HUES6 (cell line): ENCODE measurements around the gene CEP170B.
A peak's percentile ranks its signal among the peaks of the same experiment; 100 is the strongest.
"Not testable (repeated sequence)": the region's sequence is repeated elsewhere in the genome, so short reads cannot be mapped to it uniquely, and the experiment has no call there.

ENCODE experiments used
- H3K27ac ChIP-seq: 2 replicates; pipeline ENCODE4 v1.7.0; 2013; ENCODE audit warnings: low read depth, mild to moderate bottlenecking, low read length, inconsistent platforms
- H3K27me3 ChIP-seq: 2 replicates; pipeline ENCODE4 v1.6.1; 2013; ENCODE audit warnings: low read length; ENCODE audit not compliant: control insufficient read depth, insufficient read depth
- H3K36me3 ChIP-seq: 2 replicates; pipeline ENCODE4 v1.6.1; 2013; ENCODE audit warnings: low read length; ENCODE audit not compliant: control insufficient read depth, insufficient read depth
- H3K4me1 ChIP-seq: 2 replicates; pipeline ENCODE4 v1.6.1; 2013; ENCODE audit warnings: low read length; ENCODE audit not compliant: control insufficient read depth, insufficient read depth
- H3K4me3 ChIP-seq: 2 replicates; pipeline ENCODE4 v1.5.1; 2013; ENCODE audit warnings: low read depth, low read length
- H3K9ac ChIP-seq: one replicate; pipeline ENCODE4 v1.6.1; 2013; ENCODE audit warnings: mild to moderate bottlenecking, low read length
- H3K9me3 ChIP-seq: 2 replicates; pipeline ENCODE4 v1.6.1; 2013; ENCODE audit warnings: low read depth, low read length; ENCODE audit not compliant: control insufficient read depth, insufficient read depth

Gene CEP170B

DNA sequence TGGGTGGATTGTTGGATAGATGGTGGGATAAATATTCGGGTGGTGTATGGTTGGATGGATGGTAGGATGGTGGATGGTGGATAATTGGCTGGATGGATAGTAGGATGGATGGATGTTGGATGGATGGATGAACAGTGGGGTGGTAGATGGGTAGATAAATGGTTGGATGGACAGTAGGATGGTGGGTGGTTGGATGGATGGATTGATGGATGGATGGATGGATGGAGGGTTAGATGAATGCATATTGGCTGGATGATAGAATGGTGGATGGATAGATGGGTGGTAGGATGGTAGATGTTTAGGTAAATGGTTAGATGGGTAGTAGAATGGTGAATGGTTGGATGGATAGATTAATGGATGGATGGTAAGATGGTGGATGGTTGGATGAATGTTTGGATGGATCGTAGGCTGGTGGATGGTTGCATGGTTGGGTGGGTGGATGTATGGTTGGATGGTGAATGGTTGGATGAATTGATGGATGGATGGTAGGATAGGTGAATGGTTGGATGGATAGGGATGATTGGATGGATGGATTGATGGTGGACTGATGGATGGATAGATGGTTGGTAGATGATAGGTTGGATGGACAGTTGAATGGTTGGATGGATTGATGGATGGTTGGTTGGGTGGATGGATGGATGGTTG, 40.6 kb upstream of the CEP170B start:
- H3K9me3 ChIP-seq, result peaks cover 6% of the 10 kb centered on the region; the same call in 1 of the 2 replicates
- H3K27ac ChIP-seq, result no peak overlapping the region
- H3K4me1 ChIP-seq, result peaks cover 16% of the 10 kb centered on the region
- no peak overlapping the region for H3K4me3 ChIP-seq
- no peak overlapping the region for H3K9ac ChIP-seq
- peaks cover 23% of the 10 kb centered on the region for H3K27me3 ChIP-seq
- H3K36me3 ChIP-seq, result no peaks in the 10 kb centered on the region

GRCh38 chr14:104826189-104826860, 38.7 kb upstream of the CEP170B start:
- H3K4me1 ChIP-seq, result peaks cover 5% of the 10 kb centered on the region; the same call in 1 of the 2 replicates
- no peak overlapping the region for H3K27ac ChIP-seq
- peak overlapping the region; percentile 29 for H3K9ac ChIP-seq

DNA sequence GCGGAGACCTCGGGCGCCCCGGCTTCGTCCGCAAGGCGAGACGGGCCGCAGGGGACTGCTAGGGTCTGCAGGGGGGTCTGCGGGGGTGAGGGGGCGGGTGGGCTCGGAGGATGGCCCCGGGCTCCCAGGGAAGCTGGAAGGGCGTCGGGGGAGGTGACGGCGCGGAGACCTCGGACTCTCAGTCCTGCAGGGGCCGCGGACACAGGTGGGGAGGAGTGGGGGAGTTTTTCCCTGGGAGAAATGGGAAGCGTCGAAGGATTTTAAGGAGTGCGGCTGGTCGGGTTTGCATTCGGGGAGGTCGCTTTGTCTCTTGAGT, 38.2 kb upstream of the CEP170B start:
- 0 out of 2 replicates have a peak, but pooled peaks cover 2% of the 10 kb centered on the region for H3K4me1 ChIP-seq
- peak overlapping the region; percentile 31 for H3K9ac ChIP-seq
- H3K27me3 ChIP-seq, result peaks cover 23% of the 10 kb centered on the region
- H3K27ac ChIP-seq, result no peak overlapping the region
- peak overlapping the region; percentile 64 for H3K4me3 ChIP-seq
- no peaks in the 10 kb centered on the region for H3K36me3 ChIP-seq
- peaks cover 6% of the 10 kb centered on the region; the same call in 1 of the 2 replicates for H3K9me3 ChIP-seq

More at GRCh38 chr14:104826189-104826860, 38.7 kb upstream of the CEP170B start:
- H3K9me3 ChIP-seq, result peaks cover 6% of the 10 kb centered on the region; the same call in 1 of the 2 replicates
- H3K4me3 ChIP-seq, result peak overlapping the region; percentile 92
- H3K36me3 ChIP-seq, result no peaks in the 10 kb centered on the region
- H3K27me3 ChIP-seq, result peaks cover 23% of the 10 kb centered on the region

DNA sequence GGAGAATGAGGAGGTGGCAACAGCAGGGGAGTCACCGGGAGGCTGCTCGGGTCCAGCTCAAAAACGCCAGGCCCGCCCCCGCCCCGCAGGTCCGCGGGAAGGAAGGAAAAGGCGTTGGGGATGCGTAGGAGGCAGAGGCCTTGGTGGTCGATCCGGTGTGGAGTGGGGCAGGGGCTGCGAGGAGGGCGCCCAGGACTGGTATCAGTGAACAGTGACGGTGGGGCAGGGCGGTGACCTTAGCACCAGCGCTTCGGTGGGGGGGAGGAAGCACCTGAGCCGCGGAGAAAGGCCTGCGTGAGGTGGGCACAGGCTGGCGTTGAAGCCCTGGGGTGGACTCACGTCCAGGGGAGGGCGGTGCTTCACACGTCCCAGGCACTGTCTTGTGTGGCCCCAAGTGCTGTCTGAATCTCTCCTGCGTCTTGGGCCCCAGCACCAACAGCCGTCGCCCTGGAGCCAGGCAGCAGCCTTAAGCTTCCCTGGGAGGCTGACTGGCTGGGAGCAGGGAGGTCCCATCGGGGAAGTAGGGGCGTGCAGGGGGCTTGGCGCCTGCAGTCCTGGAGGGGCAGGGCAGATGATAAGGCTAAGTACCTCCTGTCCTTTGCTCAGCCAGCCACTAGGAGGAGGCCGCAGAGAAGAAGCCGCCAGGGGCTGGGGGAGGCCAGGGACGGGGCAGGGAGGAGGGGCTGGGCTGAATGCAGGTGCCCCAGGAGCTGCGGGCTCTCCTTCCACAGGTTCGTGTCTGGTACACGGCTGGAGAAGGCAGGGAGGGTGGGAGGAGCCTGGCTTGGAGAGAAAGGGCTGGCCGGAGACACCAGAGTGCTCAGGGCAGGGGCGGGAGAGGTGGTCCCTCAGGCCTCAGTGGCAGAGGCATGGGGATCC, 37.7 kb upstream of the CEP170B start:
- peak overlapping the region; percentile 64 for H3K4me3 ChIP-seq
- peaks cover 6% of the 10 kb centered on the region; the same call in 1 of the 2 replicates for H3K9me3 ChIP-seq
- no peak overlapping the region for H3K27ac ChIP-seq
- H3K9ac ChIP-seq, result peak overlapping the region; percentile 31
- H3K27me3 ChIP-seq, result peaks cover 23% of the 10 kb centered on the region
- H3K4me1 ChIP-seq, result 0 out of 2 replicates have a peak, but pooled peaks cover 2% of the 10 kb centered on the region
- H3K36me3 ChIP-seq, result no peaks in the 10 kb centered on the region

- Histone ChIP-seq H3K36me3 (no peaks in the 10 kb centered on the region), H3K9me3 (no peaks in the 10 kb centered on the region), H3K27me3 (peaks cover 8% of the 10 kb centered on the region), H3K4me3 (no peak overlapping the region), H3K4me1 (0 out of 2 replicates have a peak, but pooled peaks cover 2% of the 10 kb centered on the region), H3K9ac (no peak overlapping the region), H3K27ac (no peak overlapping the region)
These were observed 34.3 kb upstream of the CEP170B start for GRCh38 chr14:104830781-104831180.

GRCh38 chr14:104836171-104836935, 28.7 kb upstream of the CEP170B start:
- not testable (repeated sequence) for H3K4me3 ChIP-seq, H3K27ac ChIP-seq, H3K4me1 ChIP-seq, H3K27me3 ChIP-seq, H3K36me3 ChIP-seq, H3K9ac ChIP-seq, H3K9me3 ChIP-seq

- no peak overlapping the region for H3K4me3 ChIP-seq
- H3K27ac ChIP-seq, result no peak overlapping the region
- H3K9ac ChIP-seq, result no peak overlapping the region
- H3K4me1 ChIP-seq, result peaks cover 15% of the 10 kb centered on the region
- H3K9me3 ChIP-seq, result no peaks in the 10 kb centered on the region
- peaks cover 46% of the 10 kb centered on the region for H3K27me3 ChIP-seq
- no peaks in the 10 kb centered on the region for H3K36me3 ChIP-seq
These were observed 23.3 kb upstream of the CEP170B start for GRCh38 chr14:104841730-104842129.

- no peaks in the 10 kb centered on the region for H3K9me3 ChIP-seq
- peak overlapping the region; percentile 61 for H3K9ac ChIP-seq
- no peaks in the 10 kb centered on the region for H3K36me3 ChIP-seq
- no peak overlapping the region for H3K27ac ChIP-seq
- peaks cover 15% of the 10 kb centered on the region for H3K4me1 ChIP-seq
- peak overlapping the region; percentile 66 for H3K4me3 ChIP-seq
- H3K27me3 ChIP-seq, result peaks cover 47% of the 10 kb centered on the region
These were observed 22.1 kb upstream of the CEP170B start for GRCh38 chr14:104843006-104843405.

GRCh38 chr14:104843442-104844305, 21.4 kb upstream of the CEP170B start:
- Histone ChIP-seq H3K4me1 (peaks cover 15% of the 10 kb centered on the region), H3K4me3 (peak overlapping the region; percentile 66), H3K9me3 (no peaks in the 10 kb centered on the region), H3K27ac (peak overlapping the region; percentile 32; the same call in 1 of the 2 replicates), H3K9ac (peak overlapping the region; percentile 61), H3K36me3 (no peaks in the 10 kb centered on the region), H3K27me3 (peaks cover 47% of the 10 kb centered on the region)
